Cardiac muscle cell (in vitro differentiated cells and primary cell): Measurements from ENCODE around the gene ADAMTS1. TPM values are rescaled to one million over a fixed set of nuclear protein-coding genes. Genes with fewer than 3 reads are reported as not detected.

Experiments
- DNase-seq, 2 donors: peaks; one replicate each; pipeline versions ENCODE4 v3.0.0 to v3.0.0-alpha.2; 2010 to 2017; ENCODE audit warnings: low read depth in 1 of 2, low spot score in 1 of 2
- H3K27ac ChIP-seq: fragments of 200-600 bp; sonication (generic); 2 replicates; pipeline ENCODE4 v1.5.1; 2016
- H3K27me3 ChIP-seq: fragments of 200-600 bp; sonication (generic); 2 replicates; pipeline ENCODE4 v1.6.0; 2016; ENCODE audit warnings: control low read depth
- H3K36me3 ChIP-seq: fragments of 200-600 bp; sonication (generic); 2 replicates; pipeline ENCODE4 v1.5.1; 2016; ENCODE audit warnings: control low read depth
- H3K4me1 ChIP-seq: fragments of 200-600 bp; sonication (generic); 2 replicates; pipeline ENCODE4 v1.8.1; 2017; ENCODE audit warnings: low read depth, mild to moderate bottlenecking, mixed run types
- H3K4me3 ChIP-seq: fragments of 200-600 bp; sonication (generic); 2 replicates; pipeline ENCODE4 v1.5.1; 2016; ENCODE audit warnings: mild to moderate bottlenecking
- H3K9me3 ChIP-seq: fragments of 200-600 bp; sonication (generic); 2 replicates; pipeline ENCODE4 v1.5.1; 2017; ENCODE audit warnings: low read depth, mild to moderate bottlenecking, control low read depth
- polyA plus RNA-seq: library from polyadenylated mRNA; unstranded; fragments of >200 nt; fragmentation: Nextera tagmentation; extraction: Ambion mirVana; gene quantifications from 2 replicates; pipeline ENCODE4 v1.2.1, GENCODE V29; 2016
- total RNA-seq: library from RNA; depleted of rRNA; stranded (reverse); fragments of >200 nt; gene quantifications from 2 replicates; pipeline ENCODE4 v1.2.3, GENCODE V29; 2016
- TF ChIP-seq, protein P1 (sequence below): IDR thresholded peaks from 2 replicates; pipeline ENCODE4 v1.5.1; 2012; ENCODE audit warnings: low read depth, mild to moderate bottlenecking, low read length

ADAMTS1 gene
- total and polyA plus RNA-seq, 2 experiments from 2014 or later: 154 to 185 TPM

DNA sequence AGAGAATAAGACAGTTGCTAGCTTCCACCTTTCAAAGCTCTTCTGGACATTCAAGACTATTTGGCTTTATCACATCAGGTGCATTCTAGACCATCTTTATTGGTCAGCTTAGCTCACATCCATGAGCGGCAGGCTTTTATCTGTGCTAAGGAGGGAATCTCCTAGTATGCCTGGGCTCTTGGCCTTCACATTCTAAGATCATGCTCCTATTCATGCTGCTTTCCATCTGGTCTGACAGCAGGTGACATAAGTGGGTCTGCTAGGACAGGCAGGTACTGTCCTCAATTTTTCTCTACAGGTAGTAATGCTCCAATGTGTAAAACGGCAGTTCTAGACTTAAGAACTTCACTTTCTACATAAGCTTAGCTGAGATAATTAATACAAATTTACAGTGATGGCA is 39.2 kb upstream of the ADAMTS1 start:
- no peak overlapping the region for H3K27ac ChIP-seq
- no peaks in the 10 kb centered on the region for H3K36me3 ChIP-seq
- no peak for DNase-seq
- H3K9me3 ChIP-seq: no peaks in the 10 kb centered on the region
- no peaks in the 10 kb centered on the region for H3K4me1 ChIP-seq
- no peak overlapping the region for H3K4me3 ChIP-seq
- H3K27me3 ChIP-seq: no peaks in the 10 kb centered on the region
- TF ChIP-seq, protein P1, sequence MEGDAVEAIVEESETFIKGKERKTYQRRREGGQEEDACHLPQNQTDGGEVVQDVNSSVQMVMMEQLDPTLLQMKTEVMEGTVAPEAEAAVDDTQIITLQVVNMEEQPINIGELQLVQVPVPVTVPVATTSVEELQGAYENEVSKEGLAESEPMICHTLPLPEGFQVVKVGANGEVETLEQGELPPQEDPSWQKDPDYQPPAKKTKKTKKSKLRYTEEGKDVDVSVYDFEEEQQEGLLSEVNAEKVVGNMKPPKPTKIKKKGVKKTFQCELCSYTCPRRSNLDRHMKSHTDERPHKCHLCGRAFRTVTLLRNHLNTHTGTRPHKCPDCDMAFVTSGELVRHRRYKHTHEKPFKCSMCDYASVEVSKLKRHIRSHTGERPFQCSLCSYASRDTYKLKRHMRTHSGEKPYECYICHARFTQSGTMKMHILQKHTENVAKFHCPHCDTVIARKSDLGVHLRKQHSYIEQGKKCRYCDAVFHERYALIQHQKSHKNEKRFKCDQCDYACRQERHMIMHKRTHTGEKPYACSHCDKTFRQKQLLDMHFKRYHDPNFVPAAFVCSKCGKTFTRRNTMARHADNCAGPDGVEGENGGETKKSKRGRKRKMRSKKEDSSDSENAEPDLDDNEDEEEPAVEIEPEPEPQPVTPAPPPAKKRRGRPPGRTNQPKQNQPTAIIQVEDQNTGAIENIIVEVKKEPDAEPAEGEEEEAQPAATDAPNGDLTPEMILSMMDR: no peak

DNA sequence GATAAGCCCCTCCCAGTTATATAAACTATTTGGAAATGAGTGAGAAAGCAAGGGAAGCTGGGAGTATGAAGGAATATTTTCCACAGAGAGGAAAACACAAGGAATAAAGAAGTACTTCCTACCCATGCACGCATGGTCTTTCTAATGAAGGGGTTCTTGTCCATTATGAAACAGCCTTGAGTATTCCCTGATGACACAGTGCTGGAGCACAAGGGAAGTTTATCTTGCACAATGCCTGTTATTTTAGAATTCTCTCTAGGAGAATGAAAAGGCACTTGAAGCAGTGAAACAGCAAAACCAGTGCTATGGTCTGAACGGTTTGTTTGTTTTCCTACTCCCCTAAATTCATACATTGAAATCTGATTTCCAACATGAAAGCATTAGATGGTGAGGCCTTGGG is 38.6 kb upstream of the ADAMTS1 start:
- no peaks in the 10 kb centered on the region for H3K9me3 ChIP-seq
- TF ChIP-seq, protein P1: no peak
- H3K4me3 ChIP-seq: no peak overlapping the region
- no peaks in the 10 kb centered on the region for H3K36me3 ChIP-seq
- peak in 1 of 2 donors; percentile 39 for DNase-seq
- no peak overlapping the region for H3K27ac ChIP-seq
- no peaks in the 10 kb centered on the region for H3K4me1 ChIP-seq
- H3K27me3 ChIP-seq: no peaks in the 10 kb centered on the region

DNA sequence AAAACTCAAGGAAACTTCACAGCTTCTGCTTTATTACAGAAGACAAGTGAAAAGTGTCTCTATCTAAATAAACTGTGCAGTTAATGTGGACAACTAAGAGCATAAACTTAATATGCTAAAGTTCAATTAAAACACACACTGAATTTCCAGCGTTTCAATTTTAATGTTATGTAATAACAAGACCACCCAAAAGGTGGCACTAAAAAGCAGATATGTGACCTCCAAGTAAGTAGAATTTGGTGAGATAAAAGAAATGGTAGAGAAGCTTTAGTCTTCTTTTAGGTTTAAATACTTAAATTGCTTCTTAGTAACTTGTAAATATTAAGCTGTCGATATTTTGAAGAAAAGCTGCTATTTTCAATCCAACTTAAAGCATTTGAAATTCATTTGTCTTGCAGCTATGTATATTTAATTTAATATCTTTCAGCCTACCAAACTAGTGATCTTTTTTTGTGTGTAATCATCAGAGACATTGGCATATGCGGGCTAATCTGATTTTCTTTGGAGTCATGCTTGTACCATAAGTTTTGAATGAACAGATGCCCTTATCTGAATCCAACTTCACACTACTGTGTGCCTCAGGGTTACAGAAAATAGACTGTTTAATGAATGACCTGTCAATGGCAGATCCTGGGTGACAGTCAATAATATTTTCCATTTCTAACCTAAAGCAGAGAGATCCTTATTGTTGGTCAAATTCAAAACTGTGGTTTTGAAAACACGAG is 36.5 kb upstream of the ADAMTS1 start:
- H3K27ac ChIP-seq: no peak overlapping the region
- peak; percentile 48 to 49 for DNase-seq

DNA sequence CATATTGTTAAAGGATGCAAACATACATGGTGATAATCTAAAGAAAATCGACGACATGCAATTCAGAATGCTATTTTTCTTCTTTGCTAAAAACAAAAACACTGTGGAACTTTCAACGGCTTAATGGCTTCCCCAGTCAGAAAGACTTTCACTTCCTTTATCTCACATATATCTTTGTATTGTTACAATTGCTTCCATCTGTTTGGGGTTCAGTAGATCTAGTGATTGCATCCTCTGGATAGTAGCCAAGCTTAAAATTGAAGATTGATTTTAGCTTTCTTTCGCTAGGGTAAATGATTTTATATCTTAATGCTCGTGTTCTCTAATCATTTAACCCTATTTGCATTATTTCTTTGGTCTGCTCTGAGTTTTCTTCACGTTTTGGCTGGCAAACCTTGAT is 31.8 kb upstream of the ADAMTS1 start:
- H3K9me3 ChIP-seq: no peaks in the 10 kb centered on the region
- H3K27me3 ChIP-seq: no peaks in the 10 kb centered on the region
- TF ChIP-seq, protein P1: no peak
- H3K4me1 ChIP-seq: no peaks in the 10 kb centered on the region
- H3K4me3 ChIP-seq: no peak overlapping the region
- DNase-seq: no peak
- no peaks in the 10 kb centered on the region for H3K36me3 ChIP-seq
- H3K27ac ChIP-seq: no peak overlapping the region

More for the DNA sequence above, 36.5 kb upstream of the ADAMTS1 start:
- H3K27me3 ChIP-seq: no peaks in the 10 kb centered on the region
- H3K36me3 ChIP-seq: no peaks in the 10 kb centered on the region
- no peaks in the 10 kb centered on the region for H3K9me3 ChIP-seq
- no peak overlapping the region for H3K4me3 ChIP-seq
- TF ChIP-seq, protein P1: peak; percentile 38
- H3K4me1 ChIP-seq: no peaks in the 10 kb centered on the region

DNA sequence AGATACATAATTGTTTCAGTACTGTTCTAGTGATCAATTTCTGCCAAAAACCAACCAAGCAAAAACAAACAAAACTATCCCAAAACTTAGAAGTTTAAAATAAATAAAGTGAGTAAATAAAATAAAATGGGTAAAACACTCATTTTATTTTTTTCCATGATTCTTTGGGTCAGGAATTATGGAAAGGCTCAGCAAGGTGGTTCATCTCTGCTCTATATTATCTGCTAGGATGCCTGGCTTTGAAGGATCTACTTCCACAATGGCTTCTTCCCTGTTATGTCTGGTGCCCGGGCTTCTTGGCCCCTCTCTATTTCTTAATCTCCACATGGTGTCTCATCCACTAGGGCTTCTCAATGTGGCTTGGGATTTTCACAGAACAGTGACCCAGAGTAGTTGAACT is 29.1 kb upstream of the ADAMTS1 start:
- TF ChIP-seq, protein P1: no peak
- H3K4me1 ChIP-seq: no peaks in the 10 kb centered on the region
- no peak overlapping the region for H3K4me3 ChIP-seq
- no peaks in the 10 kb centered on the region for H3K36me3 ChIP-seq
- no peaks in the 10 kb centered on the region for H3K27me3 ChIP-seq
- no peak for DNase-seq
- no peaks in the 10 kb centered on the region for H3K9me3 ChIP-seq
- no peak overlapping the region for H3K27ac ChIP-seq
